ENCODE results near the gene STK38.
"Not testable (repeated sequence)": the region's sequence is repeated elsewhere in the genome, so short reads cannot be mapped to it uniquely, and the experiment has no call there.

DNA sequence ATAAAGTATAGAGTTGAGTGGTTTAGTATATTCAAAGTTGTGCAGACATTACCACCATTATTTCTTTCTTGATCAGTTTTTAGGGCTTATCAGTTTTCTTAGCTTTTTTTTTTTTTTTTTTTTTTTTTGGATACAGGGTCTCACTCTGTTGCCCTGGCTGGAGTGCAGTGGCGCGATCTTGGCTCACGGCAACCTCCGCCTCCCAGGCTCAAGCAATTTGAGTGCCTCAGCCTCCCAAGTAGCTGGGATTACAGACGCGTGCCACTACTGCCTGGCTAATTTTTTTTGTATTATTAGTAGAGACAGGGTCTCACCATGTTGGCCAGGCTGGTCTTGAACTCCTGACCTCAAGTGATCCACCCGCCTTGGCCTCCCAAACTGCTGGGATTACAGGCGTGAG lies 94.4 kb downstream of the STK38 start:
- TF ChIP-seq, protein P1, sequence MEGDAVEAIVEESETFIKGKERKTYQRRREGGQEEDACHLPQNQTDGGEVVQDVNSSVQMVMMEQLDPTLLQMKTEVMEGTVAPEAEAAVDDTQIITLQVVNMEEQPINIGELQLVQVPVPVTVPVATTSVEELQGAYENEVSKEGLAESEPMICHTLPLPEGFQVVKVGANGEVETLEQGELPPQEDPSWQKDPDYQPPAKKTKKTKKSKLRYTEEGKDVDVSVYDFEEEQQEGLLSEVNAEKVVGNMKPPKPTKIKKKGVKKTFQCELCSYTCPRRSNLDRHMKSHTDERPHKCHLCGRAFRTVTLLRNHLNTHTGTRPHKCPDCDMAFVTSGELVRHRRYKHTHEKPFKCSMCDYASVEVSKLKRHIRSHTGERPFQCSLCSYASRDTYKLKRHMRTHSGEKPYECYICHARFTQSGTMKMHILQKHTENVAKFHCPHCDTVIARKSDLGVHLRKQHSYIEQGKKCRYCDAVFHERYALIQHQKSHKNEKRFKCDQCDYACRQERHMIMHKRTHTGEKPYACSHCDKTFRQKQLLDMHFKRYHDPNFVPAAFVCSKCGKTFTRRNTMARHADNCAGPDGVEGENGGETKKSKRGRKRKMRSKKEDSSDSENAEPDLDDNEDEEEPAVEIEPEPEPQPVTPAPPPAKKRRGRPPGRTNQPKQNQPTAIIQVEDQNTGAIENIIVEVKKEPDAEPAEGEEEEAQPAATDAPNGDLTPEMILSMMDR (conservative IDR thresholded peaks at IDR 0.05; ENCODE audit: low read depth, low read length), result not testable (repeated sequence)
- not testable (repeated sequence) for TF ChIP-seq EZH2 (IDR thresholded peaks at IDR 0.05; ENCODE audit: borderline replicate concordance, low read depth, low read length, poor library complexity, severe bottlenecking)

All from A673 (cell line).